Upper lobe of left lung (tissue), 4 donors: Measurements from ENCODE around the gene GSTT4.

ENCODE experiments used
- CTCF ChIP-seq, 6 experiments: fragments of 450-650 bp in 4 of 6; fragments of 200-600 bp in 2 of 6; sonication (generic) in 2 of 6; IDR thresholded peaks; one replicate each; pipeline ENCODE4 v1.5.1; 2016 to 2019; ENCODE audit warnings: antibody characterized with exemption in 6 of 6
- EP300 ChIP-seq, 4 donors: sonication (generic); formaldehyde crosslinking; IDR thresholded peaks; one replicate each; pipeline ENCODE4 v1.5.1; 2017; ENCODE audit warnings: antibody characterized with exemption in 4 of 4, control low read depth in 2 of 4
- POLR2A ChIP-seq, 4 donors: fragments of 450-650 bp; IDR thresholded peaks; one replicate each; pipeline ENCODE4 v1.5.1; 2016 to 2017; ENCODE audit warnings: antibody characterized with exemption in 4 of 4, mild to moderate bottlenecking in 2 of 4
- POLR2AphosphoS5 ChIP-seq, 2 donors: sonication (generic); formaldehyde crosslinking; IDR thresholded peaks; one replicate each; pipeline ENCODE4 v1.5.1; 2017; ENCODE audit warnings: antibody characterized with exemption in 2 of 2

DNA sequence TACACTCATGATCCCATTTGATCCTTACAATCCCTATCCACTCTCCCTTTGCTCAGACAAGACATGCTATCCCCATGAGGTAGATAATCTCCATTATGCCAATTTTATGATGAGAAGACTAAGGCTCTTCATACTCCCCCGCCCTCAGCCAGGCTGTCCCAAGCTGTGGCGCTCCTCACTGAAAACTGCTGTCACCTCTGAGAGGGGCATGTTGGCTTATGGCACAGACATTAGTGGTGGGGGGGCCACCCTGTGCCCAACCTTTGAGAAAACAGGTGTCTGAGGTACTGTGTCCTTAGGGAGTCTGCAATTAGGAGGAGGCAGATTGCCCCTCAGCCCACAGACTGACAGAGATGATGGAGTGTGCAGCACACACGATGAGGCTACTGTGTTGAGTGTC is 36.2 kb downstream of the GSTT4 start:
- TF ChIP-seq CTCF (IDR thresholded peaks at IDR 0.05) (no peak), POLR2A (IDR thresholded peaks at IDR 0.05) (no peak), POLR2AphosphoS5 (IDR thresholded peaks at IDR 0.05) (no peak), EP300 (IDR thresholded peaks at IDR 0.05) (no peak)
